HG02973 (cell line): ENCODE results near the gene PKD1L1.

ENCODE experiments used
- ATAC-seq: cut with Tn5 transposase; IDR thresholded peaks from one replicate; pipeline ENCODE4 v1.9.1; 2021; ENCODE audit warnings: moderate library complexity; ENCODE audit not compliant: unreplicated experiment

The PKD1L1 gene

DNA sequence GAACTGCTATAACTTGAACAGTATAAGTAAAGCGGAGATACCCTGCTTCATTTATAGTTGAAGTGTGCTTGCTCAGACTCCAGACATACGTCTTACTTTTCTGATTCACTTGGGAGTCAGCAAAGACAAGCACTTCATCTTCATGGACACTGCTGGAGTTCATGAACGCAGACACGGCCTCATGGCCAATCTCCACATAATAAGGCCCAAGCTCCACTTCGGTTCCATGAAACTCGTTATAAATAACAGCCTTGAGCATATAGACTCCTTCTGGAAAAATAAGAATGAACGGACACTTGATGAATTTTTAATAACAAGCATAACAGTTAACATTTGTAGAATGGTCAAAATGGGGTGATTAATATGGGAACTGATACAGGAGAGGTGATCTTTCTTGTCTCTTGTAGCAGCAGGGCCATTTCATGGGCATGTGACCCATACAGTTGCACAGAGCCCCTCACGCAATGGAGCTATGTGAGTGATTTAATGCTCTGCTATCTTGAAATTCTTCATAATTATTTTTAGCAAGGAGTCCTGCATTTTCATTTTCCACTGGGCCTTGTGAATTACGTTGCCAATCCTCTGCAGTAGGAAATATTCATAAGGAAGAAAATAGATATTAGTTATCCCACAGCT is 40.2 kb downstream of the PKD1L1 start:
- no peak for ATAC-seq

DNA sequence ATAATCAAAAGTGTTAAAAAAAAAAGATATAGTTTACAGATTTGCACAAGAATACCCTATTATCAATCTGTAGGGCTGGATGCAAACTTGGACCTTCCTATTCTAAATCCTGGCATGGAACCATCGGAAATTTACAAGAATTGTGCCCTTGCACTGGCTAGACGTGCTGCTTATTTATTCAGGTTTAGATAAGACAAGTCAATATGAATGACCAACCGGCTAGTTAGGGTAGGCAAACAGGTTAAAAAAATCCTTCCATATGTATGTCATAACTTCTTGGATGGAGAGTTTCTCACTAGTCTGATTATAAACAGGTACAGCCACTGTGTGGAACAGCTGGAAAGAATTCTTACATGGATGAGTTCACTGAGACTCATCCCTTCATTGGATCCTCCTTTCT is 41.4 kb downstream of the PKD1L1 start:
- no peak for ATAC-seq

DNA sequence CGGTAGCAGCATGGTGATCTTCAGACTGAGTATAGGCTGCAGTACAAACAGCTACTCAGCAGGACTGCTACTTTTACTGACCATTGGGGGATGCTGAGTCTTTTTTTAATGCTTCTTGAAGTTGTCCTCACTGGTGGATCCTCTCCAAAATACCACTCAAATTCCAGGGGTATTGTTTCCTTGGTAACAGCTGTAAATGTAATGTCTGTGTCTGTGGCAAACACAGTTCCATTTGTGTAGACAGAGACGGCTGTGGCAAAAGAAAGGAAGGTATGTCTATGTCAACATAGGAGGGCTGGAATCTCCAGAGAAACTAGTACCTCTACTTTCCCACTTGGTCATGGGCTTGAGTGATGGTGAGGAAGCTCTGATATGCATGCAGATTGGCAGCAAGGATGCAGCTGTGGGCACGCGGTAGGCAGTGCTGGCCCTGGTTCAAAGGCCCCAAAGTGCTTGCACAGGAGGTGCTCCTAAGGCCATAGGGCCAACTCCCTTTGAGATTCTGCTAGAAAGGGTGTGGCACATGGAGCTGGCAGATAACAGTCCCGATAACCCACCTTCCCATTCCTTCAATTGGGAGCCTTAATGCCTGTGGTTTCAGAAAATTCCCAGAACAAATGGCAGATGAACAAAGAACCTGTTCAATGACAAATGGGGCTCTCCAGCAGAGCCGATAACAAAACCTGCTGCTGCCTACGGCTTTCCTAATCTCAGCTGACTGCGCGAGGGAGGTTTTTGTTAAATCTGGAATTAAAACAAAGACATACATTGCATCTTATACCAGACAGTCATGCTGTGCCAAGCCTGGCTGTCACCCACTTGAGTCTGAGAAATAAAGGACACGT is 43.0 kb downstream of the PKD1L1 start:
- no peak for ATAC-seq

DNA sequence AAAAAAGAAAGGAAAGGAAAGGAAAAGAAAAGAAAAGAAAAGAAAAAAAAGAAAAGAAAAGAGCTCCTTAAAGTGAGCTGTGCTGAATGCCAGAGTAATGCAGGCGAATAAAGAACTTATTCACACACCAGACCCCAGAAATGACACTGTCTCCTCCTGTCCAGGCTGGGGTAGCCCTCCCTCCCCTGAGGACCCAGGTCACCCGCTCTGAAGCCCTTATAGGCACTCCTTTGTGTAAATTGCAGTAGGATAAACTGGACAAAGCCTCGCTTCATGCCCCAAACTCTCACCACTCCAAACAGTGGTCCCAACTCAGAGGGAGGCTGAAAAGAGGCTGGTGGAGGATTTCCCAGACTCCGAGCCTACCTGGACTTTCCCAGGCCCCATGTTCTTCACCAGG is 46.3 kb downstream of the PKD1L1 start:
- no peak for ATAC-seq

DNA sequence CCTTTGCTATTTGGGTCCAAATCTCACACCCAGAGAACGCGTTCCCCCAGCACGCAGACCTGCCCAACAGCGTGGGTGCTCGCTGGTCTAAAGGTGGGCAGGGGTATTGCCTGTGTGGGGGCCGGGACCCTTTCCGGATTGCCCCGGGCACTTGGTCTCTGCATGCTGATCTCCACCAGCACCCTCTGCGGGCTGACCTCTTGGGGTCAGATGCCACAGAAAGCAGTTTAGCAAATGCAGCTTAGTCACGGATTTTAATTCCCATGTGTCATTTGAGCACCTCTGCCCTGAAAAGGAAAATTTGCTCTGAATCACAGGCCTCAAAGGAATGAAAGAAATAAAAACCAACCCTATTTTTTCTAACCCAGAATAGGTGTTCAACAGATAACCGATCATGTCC is 46.7 kb downstream of the PKD1L1 start:
- ATAC-seq = no peak

DNA sequence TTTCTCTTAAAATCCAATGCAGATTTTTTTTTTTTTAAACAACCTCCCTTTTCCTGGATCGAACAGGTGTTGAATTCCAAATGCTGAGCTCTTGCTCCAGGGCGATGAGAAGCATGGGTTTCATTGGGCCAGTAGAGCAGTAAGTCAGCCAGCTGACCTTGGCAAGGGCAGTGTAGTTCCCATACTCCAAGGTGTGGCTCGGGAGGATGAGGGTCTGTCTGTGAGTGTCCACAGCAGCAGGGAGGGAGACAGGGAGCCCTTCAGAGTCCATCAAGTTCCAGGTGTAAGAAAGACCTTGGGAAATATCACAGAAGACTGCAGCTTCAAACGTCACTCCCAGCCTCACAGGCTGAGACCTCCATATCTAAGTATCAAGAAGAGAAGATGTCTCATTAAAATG is 50.4 kb downstream of the PKD1L1 start:
- no peak for ATAC-seq

DNA sequence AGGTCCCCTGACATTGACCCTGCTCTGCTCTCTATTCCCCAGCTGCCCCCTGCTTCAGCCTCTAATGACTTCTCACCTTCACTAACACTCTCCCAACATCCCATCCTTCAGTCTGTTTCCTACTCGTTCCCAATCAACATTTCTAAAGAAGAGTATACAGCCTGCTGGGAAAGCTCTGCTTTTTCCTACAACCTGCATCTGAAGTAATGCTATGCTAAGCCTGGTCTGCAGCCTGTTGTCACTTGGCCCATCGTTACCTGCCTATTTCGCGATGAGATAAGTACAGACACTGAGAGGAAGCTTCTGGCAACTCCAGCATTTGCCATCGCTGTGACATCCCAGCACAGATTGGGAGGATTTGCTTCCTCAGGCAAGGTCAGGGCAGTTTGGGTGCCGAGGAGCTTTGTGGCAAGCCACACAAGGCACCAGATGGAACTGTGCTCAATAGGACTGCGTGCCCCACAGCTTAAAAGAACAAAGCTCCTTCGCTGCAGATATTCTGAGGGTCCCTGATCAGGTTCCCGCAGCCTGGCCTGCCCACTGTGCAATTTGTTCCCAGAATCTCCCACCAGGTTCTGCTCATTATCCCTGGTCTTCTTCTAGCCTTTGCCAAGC is 51.4 kb downstream of the PKD1L1 start:
- no peak for ATAC-seq

DNA sequence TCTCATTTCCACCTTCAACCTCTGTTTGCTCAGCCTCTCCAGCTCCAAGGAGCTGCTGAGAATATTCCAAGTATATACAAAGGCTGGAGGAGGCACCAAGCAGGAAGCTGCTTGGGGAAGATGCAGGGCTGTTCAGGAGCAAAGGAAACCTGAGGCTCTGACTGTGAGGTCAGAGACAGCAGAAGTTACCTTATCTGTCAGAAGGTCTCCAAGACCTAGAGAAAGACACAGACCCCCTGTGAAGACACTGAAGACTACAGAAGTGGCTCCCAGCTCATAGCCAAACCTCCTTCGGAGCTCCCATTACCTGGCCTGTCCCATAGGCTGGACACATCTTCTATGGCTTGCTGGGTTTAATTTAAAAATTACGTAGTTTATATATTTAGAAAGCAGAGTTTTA is 53.2 kb downstream of the PKD1L1 start:
- ATAC-seq = no peak

DNA sequence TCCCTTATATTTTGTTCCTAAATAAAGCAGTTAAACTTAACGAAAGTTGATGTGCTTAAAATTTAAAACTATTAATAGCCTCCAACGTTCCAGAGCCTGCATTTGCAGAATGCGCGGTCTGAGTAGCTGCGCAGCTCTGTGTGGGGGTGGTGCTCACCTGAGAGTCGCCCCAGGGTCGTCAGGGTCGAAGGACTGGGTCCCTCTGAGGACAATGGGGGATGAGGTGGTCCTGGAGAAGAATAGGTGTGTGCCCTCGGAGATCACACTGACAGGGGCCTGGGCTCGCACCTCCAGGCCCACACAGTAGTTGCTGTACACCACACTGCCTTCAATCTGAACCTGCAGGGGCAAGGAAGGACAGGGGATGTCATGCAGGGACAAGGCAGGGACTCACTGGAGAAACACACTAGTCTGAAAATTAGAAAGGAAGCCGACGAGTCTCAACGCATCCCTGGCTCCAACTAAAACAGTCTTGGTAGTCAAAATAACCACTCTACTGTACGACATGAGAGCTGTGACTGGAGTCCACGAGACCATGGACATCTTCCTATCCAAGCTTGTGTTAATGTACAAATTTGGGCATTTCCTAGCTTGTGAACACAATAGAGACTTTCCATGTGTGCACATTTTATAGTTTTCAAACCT is 54.4 kb downstream of the PKD1L1 start:
- no peak for ATAC-seq

DNA sequence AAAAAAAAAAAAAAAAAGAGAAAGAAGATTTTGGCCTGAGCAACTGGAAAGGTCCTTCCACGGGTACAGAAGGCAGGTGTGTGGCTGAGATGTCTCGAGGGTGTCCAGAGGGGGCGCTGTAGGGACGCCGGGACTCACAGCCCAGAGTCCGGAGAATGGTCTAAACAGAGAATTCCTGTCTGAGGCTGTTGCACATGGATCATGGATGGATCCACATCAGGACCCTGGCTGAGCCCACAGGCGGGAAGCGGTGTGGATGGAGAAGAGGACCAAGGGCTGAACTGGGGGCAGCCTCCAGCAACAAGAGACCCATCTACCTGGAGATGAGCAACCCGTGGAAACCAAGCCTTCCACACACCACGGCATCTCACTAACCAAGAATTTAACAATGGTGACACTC is 55.0 kb downstream of the PKD1L1 start:
- ATAC-seq = no peak

DNA sequence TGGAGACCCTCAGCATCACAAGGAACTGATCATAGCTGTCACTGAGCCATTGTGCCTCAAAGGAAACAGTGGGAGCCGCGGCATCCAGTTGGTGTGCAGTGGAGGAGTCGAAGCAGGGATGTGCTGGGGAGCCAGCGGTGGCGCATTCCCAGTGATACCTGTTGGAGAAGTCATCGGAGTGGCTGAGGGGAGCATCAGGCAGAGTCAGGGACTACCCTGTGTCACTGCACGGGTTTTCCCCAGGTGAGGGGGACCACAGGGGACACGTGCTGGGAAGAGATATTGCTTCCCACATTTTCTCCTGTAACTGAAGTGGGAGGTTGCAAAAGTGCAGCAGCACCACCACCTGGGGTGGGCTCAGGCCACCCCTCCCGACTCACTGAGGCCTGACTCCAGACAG is 57.7 kb downstream of the PKD1L1 start:
- no peak for ATAC-seq

DNA sequence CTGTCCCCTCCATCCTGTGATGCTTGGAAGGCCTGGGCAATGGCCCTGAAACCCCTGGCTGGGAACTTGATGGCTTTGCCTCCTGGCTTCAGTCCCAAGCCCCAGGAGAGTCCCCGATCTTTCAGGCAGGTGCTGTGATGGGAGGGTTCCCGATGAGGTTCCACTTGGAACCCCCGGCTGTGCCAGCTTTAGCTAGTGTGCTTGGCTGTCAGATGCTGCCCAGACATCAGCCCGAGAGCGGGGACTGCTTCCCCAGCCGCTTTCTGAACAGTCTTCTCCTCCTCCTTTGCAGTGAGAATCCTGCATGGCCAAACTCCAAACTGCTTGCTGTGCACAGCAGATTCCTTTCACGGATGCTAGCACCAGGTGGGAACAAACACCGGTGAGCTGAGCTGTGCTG is 58.1 kb downstream of the PKD1L1 start:
- ATAC-seq = no peak

DNA sequence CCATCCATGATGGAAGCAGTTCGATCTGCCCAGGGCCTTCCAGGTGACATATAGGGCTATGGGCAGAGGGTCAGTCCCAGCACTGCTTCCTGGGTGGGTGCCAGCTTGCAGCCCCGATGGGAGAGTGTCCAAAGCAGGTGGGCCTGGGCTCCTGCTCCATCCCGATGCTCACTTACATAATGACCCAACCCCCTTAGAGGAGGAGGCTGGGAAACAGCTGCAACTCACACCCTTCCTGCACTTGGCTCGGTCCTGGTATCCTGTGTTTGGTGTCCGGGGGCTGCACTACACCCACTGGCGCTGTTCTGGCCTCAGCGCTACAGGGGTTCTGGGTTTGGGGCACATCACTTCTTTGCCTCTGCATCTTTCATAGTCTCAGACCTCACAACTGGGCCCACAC is 58.5 kb downstream of the PKD1L1 start:
- no peak for ATAC-seq

DNA sequence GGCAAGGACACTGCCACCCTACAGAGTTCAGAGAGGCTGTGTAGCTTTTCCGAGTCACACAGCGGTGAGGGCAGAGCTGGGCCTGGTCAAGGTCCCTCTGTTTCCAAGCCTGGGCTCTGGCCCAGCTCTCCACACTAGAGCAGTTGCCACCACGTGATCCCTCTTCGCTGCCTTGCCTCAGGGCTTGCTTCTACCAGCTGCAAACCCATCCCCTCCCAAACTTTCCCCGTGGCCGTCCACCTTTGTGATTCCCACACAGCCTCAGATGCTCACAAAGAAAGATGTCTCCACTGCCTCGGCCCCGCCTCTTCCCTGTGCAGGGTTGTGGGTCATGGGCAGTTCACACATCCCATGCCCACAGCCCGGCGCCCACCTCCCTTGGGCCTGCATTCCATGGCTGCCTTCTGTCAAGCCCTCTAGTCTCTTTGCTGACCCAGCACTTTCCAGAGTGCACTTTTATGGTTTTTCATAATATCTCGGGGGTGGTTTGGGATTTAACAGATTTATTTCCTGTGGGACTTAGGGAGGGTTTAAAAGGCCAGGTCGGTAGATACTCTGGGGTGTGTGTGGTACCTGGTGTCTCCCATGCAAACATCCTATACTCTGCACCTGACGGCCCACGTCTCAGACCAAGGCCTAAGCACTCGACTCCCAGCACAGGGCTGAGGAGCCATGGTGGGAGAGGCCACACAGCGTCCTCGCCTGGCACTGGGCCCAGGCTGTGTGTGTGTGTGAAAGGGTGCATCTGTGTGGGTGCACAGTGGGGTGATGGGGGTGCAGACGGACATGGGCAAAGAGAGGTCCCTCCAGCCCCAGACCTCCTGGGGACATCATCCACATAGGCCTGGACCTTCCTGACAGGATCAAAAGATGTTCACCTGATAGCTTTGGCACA is 59.6 kb downstream of the PKD1L1 start:
- no peak for ATAC-seq

DNA sequence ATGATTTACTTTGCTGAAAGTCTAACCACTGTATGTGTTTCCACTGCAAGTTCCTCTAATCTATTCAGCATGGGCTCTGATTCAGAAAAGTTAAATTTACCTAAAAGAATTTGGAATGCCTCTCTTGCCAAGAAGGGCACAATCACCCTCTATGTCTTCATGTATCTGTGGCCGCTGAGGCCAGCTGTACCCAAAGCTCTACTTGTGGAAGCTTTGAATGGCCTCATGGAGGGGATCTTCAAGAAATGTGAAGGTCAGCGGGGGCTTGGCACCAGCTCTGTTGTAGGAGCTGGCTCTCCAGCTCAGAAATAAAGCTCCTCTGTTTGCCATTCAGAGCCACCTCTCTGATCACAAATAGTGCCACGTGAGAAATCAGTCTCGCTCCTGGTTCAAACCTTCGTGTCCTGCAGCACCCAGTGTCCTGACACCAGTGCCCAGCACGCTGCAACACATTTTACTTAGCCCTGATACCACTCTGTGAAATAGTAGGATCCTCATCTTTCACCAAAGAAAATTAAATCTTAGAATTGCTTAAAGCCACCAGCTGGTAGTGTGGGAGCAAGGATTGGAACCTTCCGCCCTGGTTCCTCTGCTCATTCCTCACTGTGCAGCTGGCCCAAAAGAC is 61.1 kb downstream of the PKD1L1 start:
- no peak for ATAC-seq

DNA sequence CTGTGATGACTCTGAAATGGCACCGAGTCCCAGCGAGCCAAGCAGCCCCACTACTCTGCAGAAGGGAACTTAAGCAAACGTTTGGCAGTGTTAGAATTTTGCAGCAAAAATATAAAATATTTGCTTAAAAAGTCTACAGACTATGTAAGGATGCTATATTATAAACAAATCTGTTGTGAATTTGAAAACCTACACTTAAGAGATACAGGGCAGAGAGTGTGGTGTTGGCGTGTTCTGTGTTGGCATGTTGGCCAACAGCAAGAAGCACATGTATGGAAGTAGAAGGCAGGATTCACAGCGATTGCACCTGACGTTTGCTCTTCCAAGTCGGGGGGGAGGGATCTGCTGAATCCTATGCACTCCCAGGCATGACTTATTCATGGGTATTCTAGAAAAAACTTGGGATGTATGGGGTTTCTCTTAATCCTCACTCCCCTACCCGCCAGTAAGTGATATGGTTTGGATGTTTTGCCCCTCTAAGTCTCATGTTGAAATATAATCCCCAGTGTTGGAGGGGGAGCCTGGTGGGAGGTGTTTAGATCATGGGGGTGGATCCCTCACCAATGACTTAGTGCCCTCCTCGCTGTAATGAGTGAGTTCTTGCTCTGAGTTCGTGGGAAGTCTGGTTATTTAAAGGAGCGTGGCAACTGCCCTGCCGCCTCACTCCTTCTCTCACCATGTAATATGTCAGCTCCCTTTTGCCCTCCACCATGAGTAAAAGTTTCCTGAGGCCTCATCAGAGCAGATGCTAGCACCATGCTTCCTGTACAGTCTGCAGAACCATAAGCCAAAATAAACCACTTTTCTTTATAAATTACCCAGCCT is 62.1 kb downstream of the PKD1L1 start:
- no peak for ATAC-seq

DNA sequence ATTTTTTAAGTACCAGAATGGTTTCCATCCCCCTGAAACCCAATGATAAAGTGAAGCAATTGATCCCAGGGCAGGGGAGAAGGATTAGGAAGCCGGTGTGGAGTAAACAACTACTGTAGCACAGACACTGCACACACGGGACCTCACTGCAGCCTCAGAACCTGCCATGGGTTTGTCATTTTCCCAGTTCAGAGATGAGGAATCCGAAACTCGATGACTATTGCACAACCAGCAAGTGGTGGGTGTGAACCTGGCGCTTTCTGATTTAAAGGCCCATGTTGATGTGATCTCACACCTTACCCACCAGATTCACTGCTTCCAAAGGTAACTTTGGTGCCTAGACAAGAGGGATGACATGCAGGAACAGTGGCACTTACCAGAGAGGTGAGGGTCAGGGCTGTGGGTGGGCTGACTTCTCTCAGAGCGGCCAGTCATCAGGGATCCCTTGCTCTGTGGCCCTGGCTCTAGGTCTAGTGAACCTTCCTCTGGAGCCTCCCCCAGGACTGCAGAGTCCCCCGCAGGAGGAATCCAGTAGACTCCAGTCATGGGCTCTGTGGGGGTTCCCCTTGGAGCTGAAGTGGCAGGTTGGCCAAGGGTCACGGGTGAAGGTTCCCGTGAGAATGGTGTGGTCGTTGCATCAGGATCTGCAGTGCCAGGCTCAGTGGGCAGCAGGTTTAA is 62.8 kb downstream of the PKD1L1 start:
- no peak for ATAC-seq

DNA sequence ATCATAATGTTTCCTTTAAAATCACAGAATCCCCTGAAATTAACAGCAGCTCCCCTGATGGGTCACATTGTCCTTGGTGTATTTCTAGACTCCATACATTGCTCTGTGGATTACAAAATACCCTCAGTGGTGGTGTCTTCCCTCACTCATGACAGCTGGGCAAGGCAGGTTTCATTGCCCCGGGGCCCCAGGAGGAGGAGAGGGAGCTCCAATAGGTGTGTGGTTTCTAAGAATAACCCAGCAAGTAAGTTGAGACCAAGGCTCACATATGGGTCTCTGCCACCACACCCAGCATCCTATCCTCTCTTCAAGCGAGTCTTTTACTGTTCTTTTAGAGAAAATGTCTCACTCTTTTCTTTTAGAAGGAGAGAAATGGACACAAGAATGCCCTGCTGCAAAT is 63.6 kb downstream of the PKD1L1 start:
- no peak for ATAC-seq

DNA sequence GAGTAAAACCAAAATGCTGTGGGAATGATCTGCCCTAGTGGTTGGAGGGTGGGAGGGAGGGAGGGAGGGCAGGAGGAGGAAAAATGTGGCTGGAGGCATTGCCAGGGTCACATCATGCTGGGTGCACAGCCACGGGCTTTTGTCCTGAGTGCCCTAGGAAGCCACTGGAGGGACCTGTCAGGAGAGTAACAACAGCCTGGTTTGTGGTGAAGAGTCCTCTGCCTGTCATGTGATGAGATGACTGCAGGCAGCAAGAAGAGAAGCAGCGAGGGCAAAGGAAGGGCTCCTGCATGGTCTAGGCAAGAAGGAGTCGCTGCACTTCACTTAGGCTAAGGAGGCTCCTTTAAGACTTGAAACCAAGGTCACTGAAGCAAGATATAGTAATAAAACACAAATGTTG is 65.6 kb downstream of the PKD1L1 start:
- ATAC-seq = no peak
